ENCODE data around the gene HNRNPD.

- TF ChIP-seq CTCF (IDR thresholded peaks at IDR 0.05) = no peak
- TF ChIP-seq POLR2A (IDR thresholded peaks at IDR 0.05) = no peak
These were observed 2.3 kb downstream of the HNRNPD start for GRCh38 chr4:82371497-82371896.
